Activated naive CD4-positive, alpha-beta T cell treated with Interleukin-2 at 50 U/mL for 16 hours (primary cell): ENCODE results near the gene KCTD10.

Experiments
- DNase-seq: peaks from one replicate; pipeline ENCODE4 v3.0.0-alpha.2; 2020

Gene KCTD10

GRCh38 chr12:109477185-109477962, at the start of gene KCTD10, which contains the start of gene UBE3B:
Gene KCTD10 (minus strand): TSS chr12:109477300. CDS start chr12:109477262, 38 bp downstream.
Gene UBE3B (plus strand): TSS chr12:109477634. CDS start chr12:109483552, 5,918 bp downstream.
- DNase-seq = peak; percentile 86

- no peak for DNase-seq
These were observed 48.1 kb upstream of the KCTD10 start for GRCh38 chr12:109525279-109525585.

- DNase-seq = no peak
These were observed 47.6 kb upstream of the KCTD10 start for GRCh38 chr12:109524466-109525278.

- no peak for DNase-seq
These were observed 46.4 kb upstream of the KCTD10 start for GRCh38 chr12:109523504-109523903.

- DNase-seq = no peak
These were observed 46.0 kb upstream of the KCTD10 start for GRCh38 chr12:109523071-109523470.

GRCh38 chr12:109521831-109522230, 44.7 kb upstream of the KCTD10 start:
- no peak for DNase-seq

GRCh38 chr12:109519787-109520186, 42.7 kb upstream of the KCTD10 start:
- no peak for DNase-seq

- peak; percentile 50 for DNase-seq
These were observed 41.9 kb upstream of the KCTD10 start for GRCh38 chr12:109518820-109519665.

GRCh38 chr12:109517619-109518018, 40.5 kb upstream of the KCTD10 start:
- DNase-seq = no peak

GRCh38 chr12:109513977-109514376, 36.9 kb upstream of the KCTD10 start:
- DNase-seq = no peak

GRCh38 chr12:109513051-109513450, 36.0 kb upstream of the KCTD10 start:
- no peak for DNase-seq

GRCh38 chr12:109512608-109513007, 35.5 kb upstream of the KCTD10 start:
- DNase-seq = no peak

- DNase-seq = no peak
These were observed 33.1 kb upstream of the KCTD10 start for GRCh38 chr12:109510196-109510595.

GRCh38 chr12:109504068-109504467, 27.0 kb upstream of the KCTD10 start:
- DNase-seq = no peak

GRCh38 chr12:109503611-109504010, 26.5 kb upstream of the KCTD10 start:
- DNase-seq = no peak

GRCh38 chr12:109502332-109502731, 25.2 kb upstream of the KCTD10 start:
- no peak for DNase-seq

- no peak for DNase-seq
These were observed 24.2 kb upstream of the KCTD10 start for GRCh38 chr12:109501299-109501698.

GRCh38 chr12:109500406-109501185, 23.5 kb upstream of the KCTD10 start:
- no peak for DNase-seq

- no peak for DNase-seq
These were observed 20.6 kb upstream of the KCTD10 start for GRCh38 chr12:109497675-109498074.

- no peak for DNase-seq
These were observed 19.2 kb upstream of the KCTD10 start for GRCh38 chr12:109496306-109496705.

- no peak for DNase-seq
These were observed 17.9 kb upstream of the KCTD10 start for GRCh38 chr12:109495012-109495411.

- no peak for DNase-seq
These were observed 17.3 kb upstream of the KCTD10 start for GRCh38 chr12:109494348-109494881.
